ENCODE data around the gene ZNF70. TPM values are rescaled to one million over a fixed set of nuclear protein-coding genes. Genes with fewer than 3 reads are reported as not detected.
A peak's percentile ranks its signal among the peaks of the same experiment; 100 is the strongest.

ZNF70 gene
- total RNA-seq, 1 donor from 2014 or later: 1.4 TPM

DNA sequence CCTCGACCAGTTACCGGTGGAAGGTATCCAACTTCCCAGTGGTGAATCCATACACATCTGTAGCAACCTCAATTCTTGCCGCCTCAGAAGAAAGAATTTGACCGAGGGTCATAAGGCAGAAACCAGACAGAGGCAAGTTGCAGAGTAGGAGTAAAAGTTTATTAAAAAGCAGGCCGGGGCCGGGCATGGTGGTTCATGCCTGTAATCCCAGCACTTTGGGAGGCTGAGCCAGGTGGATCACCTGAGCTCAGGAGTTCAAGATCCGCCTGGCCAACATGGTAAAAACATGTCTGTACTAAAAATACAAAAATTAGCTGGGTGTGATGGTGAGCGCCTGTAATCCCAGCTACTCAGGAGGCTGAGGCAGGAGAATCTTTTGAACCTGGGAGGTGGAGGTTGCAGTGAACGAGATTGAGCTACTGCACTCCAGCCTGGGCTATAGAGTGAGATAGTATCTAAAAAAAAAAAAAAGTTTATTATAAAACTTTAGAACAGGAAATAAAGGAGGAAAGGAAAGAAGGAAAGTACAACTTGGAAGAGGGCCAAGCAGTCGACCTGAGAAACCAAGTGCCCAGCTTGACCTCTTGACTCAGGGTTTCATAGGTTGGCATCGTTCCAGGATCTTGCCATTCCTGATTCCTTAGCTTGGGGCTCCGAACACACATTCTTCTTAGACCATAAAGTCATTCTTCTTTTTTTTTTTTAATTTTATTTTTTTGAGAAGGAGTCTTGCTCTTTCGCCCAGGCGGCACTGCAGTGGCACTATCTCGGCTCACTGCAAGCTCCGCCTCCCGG is 32.3 kb downstream of the ZNF70 start:
- no peak for DNase-seq (ENCODE audit: low read depth in 2 of 2)

GRCh38 chr22:23716811-23717801 is 33.8 kb downstream of the ZNF70 start:
- peak; percentile 73 to 92 for DNase-seq (ENCODE audit: low read depth in 2 of 2)

DNA sequence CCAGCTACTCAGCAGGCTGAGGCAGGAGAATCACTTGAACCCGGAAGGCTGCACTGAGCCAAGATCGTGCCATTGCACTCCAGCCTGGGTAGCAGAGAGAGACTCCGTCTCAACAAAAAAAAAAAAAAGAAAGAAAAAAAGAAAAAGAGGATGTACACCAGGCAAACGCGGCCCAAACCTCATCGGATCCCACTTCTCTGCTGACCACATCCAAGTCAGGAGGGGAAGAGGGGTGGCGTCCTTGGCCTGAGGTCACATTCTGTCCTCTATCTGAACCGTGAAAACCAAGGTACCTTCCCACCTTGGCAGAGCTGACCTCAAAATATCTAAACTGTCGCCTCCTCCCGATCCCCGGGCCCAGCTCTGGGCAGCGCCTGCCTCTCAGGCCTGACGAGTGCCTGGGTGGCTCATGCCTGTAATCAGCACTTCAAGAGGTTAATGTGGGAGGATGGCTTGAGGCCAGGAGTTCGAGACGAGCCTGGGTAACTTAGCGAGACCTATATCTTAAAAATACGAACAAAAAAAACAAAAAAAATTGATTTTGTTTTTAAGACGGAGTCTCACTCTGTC is 35.0 kb downstream of the ZNF70 start:
- no peak for DNase-seq (ENCODE audit: low read depth in 2 of 2)

DNA sequence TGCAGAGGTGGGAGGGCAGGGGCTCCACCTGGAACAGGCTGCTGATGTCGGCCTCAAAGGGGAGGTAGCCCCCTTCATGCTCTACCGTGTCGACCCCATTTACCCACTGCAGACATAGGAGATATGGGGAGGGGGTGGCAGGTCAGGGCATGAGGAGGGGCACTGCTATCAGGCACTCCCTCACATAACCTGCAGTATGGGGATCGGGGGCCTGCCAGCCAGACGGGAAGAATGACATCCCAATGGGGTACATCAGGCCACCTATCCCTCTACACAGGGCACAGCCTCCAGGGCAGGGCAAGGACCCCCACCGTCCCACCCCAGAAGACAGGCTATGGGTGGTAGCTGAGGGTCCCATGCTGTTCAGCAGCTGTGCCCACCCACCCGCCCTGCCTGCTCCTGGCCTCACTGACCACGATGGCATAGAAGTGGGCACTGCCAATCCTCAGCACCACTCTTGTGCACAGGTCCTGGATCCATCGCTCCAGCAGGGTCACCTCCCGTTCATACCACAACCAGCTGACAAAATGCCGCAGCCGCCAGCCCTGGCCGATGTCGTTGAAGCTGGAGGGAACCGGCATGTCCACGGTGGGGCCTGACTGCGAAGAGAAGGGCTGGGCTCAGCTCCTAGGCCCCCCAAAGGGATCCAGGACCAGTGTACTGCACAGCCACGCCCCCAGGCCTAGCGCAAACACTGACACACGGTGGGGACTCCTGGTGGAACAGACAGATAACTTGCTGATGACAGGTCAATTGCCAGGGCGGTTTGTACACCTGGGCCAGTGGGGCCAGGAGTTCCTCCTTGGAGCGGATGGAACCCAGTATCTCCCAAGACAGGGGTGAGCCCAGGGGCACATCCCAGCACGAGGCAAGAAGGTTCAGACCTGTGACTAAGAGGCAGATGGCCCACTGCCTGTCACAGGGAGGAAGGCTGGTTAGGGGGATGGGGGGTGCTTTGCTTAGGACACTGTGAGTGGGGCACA is 36.0 kb downstream of the ZNF70 start:
- no peak for DNase-seq (ENCODE audit: low read depth in 2 of 2)

- no peak for DNase-seq (ENCODE audit: low read depth in 2 of 2)
Measured at GRCh38 chr22:23713696-23714595, 37.0 kb downstream of the ZNF70 start.

- no peak for DNase-seq (ENCODE audit: low read depth in 2 of 2)
Measured at GRCh38 chr22:23712256-23712655, 38.7 kb downstream of the ZNF70 start.

DNA sequence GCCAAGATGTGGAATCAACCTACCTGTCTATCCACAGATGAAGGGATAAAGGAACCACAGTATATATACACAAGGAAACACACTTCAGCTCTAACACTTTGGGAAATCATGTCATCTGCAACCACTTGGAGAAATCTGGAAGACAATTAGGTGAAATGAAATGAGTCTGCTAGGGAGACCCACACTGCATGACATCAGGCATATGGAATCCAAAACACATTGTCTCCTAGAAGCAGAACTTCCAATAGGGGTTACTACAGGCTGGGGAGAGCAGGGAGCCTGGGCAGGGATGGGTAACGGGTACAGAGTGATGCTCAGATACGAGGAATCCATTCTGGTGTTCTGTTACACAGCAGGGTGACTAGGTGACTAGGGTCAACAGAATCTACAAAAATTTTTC is 41.8 kb downstream of the ZNF70 start:
- no peak for DNase-seq (ENCODE audit: low read depth in 2 of 2)

DNA sequence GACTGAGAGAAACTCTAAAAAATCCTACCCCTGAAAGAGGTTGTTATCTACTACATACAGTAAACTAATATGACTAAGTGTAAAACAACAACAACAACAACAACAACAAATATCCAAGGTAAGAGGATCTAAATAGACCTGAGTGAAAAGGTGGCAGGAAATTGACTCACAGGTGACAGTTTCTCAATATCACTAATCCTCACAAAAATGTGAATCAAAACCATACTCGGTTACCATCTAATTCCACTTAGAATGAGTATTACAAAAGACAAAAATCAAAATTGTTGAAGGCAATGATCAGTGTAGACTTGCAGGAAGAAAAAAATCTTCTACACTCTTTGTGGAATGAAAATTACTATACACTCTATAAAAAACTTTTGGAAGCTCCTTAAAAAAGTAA is 42.6 kb downstream of the ZNF70 start:
- no peak for DNase-seq (ENCODE audit: low read depth in 2 of 2)

- DNase-seq (ENCODE audit: low read depth in 2 of 2): no peak
Measured at GRCh38 chr22:23705358-23705757, 45.6 kb downstream of the ZNF70 start.

DNA sequence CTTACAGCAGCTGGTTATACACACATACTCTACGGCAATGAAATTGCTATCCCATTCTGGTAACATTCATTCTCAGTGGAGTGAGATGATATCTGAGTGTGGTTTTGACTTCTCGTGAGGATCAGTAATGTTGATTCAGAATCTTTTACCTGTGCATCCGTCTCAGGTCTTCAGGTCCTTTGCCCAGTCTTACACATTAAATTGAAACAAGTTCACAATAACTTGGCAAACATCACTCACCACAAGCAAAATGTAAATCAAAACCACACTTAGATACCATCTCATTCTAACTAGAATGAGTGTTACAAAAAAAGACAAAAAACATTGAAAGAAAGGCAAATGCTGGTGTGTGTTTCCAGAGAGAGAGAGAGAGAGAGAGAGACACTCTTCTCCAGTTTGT is 46.1 kb downstream of the ZNF70 start:
- DNase-seq (ENCODE audit: low read depth in 2 of 2): no peak

GRCh38 chr22:23704062-23704461 is 46.9 kb downstream of the ZNF70 start:
- no peak for DNase-seq (ENCODE audit: low read depth in 2 of 2)

- DNase-seq (ENCODE audit: low read depth in 2 of 2): no peak
Measured at GRCh38 chr22:23700706-23701105, 50.2 kb downstream of the ZNF70 start.

- DNase-seq (ENCODE audit: low read depth in 2 of 2): no peak
Measured at GRCh38 chr22:23698673-23699235, 52.2 kb downstream of the ZNF70 start.

DNA sequence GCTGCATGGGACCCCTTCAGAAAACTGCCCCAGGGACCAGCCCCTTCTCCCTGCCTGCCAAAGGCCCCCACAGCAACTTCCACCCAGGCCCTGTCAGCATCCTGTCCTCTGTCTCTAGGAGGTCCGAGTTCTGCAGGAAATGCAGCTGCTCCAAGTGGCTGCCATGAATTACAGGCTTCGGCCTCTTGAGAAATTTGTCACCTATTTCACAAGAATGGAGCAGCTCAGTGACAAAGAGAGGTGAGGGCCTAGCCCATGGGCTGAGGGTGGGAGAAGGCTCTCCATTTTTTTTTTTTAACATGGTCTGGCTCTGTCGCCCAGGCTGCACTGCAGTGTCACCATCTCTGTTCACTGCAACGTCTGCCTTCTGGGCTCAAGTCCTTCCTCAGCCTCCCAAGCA is 52.8 kb downstream of the ZNF70 start:
- no peak for DNase-seq (ENCODE audit: low read depth in 2 of 2)

GRCh38 chr22:23697031-23697970 is 53.6 kb downstream of the ZNF70 start:
- DNase-seq (ENCODE audit: low read depth in 2 of 2): no peak

GRCh38 chr22:23696326-23696851 is 54.5 kb downstream of the ZNF70 start:
- no peak for DNase-seq (ENCODE audit: low read depth in 2 of 2)

GRCh38 chr22:23695571-23696325 is 55.2 kb downstream of the ZNF70 start:
- DNase-seq (ENCODE audit: low read depth in 2 of 2): no peak

Data from dermis microvascular lymphatic vessel endothelial cell (primary cell).